Measurements from ENCODE around the gene PCGF3.
"Not testable (repeated sequence)": the region's sequence is repeated elsewhere in the genome, so short reads cannot be mapped to it uniquely, and the experiment has no call there.

Gene PCGF3

DNA sequence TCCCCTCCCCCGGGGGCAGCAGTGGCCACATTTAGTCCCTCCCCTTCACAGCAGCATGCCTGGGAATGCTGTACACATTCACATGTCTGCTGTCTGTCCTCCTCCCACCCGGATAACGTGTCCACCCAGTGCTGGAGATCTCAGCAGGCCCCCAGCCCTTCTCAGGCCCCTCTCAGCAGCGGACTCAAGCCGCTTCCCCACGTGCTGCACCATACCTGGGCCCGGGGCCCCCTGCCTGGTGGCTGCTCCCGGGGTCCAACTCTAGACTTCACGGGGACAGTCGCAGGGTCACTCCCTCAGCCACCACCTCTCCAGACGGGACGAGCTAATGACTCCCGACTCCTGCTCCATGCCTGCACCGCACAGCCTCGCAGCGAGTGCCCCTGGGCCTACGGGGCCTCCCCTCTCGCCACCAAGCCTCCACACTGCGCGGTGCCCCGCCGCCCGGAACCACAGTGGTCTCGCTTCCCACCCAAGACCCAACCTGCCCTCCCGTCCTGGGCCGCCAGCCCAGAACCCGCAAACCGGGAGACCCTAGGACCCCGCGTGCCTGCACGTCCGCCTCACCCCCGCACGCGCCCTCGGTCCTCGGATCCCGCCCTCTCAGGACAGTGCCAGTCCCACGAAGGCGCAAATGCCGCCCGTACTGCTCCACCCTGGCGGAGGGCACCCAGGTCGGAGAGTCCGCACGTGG, 1.3 kb upstream of the PCGF3 start:
- DNase-seq = no peak

DNA sequence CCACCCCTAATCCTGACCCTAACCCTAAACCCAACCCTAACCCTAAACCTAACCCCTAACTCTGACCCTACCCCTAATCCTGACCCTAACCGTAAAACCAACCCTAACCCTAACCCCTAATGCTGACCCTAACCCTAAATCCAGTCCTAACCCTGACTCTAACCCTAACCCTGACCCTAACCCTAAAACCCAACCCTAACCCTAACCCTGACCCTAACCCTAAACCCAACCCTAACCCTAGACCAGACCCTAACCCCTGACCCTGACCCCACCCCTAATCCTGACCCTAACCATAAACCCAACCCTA, 708 bp upstream of the PCGF3 start:
- no peak for DNase-seq

DNA sequence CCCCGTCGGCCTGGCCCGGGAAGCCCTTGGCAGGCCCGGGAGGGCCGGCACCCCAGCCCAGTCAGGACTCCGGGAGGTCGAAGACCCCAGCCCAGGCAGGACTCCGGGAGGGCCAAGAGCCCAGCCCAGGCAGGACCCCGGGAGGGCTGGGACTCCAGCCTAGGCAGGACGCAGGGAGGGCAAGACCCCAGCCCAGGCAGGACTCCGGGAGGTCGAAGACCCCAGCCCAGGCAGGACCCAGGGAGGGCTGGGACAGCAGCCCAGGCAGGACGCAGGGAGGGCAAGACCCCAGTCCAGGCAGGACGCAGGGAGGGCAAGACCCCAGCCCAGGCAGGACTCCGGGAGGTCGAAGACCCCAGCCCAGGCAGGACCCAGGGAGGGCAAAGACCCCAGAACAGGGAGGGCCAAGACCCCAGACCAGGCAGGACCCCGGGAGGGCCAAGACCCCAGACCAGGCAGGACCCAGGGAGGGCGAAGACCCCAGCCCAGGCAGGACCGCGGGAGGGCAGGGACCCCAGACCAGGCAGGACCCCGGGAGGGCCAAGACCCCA, 526 bp downstream of the PCGF3 start:
- not testable (repeated sequence) for DNase-seq

DNA sequence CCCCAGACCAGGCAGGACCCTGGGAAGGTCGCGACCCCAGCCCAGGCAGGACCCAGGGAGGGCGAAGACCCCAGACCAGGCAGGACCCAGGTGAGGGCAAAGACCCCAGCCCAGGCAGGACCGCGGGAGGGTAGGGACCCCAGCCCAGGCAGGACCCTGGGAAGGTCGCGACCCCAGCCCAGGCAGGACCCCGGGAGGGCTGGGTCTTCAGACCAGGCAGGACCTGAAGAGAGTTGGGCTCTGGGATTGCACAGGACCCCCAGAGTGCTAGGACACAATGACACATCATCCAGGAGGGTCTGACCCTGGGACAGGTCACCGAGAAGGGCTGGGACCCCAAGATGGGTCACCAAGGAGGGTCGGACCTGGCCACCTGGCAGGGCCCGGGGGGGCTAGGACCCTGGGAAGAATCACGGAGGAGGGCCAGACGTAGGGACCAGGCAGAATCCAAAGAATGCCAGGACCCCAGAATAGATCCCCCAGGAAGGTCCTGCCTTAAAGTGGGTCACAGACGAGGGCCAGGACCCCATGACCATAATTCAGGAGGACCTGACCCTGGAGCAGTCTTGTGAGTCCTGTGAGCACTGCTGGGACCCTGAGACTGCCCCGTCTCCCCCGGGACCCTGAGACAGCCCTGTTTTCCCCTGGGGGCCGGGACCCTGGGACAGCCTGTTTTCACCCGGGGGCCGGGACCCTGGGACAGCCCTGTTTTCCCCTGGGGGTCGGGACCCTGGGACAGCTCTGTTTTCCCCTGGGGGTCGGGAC, 1.4 kb downstream of the PCGF3 start:
- DNase-seq = no peak

DNA sequence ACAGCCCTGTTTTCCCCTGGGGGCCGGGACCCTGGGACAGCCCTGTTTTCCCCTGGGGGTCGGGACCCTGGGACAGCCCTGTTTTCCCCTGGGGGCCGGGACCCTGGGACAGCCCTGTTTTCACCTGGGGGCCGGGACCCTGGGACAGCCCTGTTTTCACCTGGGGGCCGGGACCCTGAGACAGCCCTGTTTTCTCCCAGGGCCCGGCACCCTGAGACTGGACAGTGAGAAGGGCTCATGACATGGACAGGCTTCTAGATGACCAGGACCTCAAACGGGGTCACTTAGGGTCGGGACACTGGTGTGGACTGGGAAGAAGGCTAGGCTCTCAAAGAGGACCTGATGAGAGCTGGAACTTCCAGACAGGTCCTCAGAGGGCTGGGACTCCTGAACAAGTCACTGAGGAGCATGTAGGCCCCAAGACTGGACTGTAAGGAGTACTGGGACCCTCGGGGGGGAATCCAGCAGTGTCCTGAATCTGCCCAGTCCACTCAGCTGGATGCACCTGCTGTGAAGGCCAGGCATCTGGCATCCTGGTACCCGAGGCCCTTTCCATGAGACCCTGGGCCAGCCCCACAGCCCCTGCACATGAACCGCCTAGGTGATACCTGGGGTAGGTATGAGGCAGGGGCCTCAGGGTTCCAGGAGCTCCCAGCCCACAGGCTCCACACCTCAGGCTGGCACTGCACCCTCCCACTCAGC, 2.4 kb downstream of the PCGF3 start:
- DNase-seq = no peak

DNA sequence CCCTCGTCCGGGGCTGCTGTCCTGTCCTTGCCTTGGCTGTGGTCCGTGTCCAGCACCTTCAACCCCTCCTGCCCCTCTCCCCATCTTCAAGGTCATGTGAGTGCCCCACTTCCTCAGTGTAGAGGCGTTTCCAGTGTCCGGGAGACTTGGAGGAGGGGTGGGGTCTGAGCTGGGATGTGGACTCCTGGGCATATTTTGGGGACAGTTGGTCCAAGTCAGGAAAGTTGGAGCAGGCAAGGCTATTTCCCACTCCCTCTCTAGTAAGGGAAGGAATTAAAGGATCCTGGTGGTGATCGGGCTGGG, 3.0 kb downstream of the PCGF3 start:
- DNase-seq = no peak

DNA sequence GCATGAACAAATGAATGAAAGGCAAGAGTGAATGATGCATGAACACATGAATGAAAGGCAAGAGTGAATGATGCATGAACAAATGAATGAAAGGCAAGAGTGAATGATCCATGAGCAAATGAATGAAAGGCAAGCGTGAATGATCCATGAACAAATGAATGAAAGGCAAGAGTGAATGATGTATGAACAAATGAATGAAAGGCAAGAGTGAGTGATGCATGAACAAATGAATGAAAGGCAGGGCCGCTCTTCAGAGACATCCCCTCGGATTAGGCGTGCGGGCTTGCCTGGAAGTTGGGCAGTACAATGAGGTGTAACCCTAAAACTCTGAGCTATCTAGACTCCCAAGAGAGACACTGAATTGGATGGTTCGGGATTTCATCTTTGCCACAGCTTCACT, 3.7 kb downstream of the PCGF3 start:
- DNase-seq = no peak

DNA sequence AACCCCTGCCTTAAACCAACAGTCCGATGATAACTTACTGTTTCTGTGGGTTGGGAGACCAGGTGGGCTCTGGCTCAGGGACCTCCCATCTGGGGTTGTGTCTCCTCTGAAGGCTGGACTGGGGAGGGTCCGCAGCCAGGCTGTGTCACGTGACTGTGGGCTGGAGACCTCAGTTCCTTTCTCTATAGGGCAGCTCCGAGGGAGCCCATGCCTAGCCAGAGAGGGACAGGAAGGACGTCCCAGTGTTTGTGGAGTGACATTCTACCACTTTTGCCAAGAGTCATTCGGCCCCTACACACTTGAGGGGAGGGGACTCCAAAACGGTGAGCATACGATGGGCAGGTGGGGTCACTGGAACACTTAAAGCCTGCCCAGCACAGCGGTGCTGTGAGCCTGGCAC, 4.5 kb downstream of the PCGF3 start:
- no peak for DNase-seq

DNA sequence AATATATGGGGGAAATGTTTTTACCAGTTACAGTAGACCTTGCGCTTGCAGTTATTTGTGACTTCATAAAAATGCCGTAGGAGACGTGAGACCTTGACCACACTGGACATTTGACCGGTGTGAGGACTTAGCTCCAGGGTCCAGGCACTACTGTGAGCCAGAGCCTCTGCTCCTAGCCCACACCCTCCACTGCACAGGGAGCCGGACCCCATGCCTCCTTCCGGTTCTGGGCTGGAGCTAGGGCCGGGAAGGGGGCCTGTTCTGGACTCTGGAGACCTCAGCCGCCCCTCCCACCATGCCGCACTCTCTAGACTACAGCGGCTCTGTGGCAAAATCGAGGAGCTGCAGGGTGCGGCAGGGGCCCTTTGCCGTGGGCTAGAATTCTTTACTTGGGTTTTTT, 5.3 kb downstream of the PCGF3 start:
- no peak for DNase-seq

DNA sequence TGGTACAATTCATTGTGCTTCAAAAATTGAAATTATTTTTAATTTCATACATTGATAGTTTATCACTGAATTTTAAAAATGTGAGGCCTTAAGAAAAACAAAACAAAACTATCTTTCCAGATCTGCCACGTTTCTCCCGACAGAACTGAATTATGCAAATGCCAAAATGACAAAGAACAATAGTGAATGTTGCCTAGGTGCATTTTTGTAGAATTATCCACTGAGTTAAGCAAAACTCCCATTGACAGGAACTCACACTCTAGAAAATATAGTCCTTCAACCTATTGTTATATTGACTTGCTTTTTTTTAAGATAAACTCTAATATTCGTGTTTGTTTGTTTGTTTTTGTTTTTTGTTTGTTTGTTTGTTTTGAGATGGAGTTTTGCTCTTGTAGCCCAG, 6.5 kb downstream of the PCGF3 start:
- DNase-seq = no peak

GRCh38 chr4:712916-713632, 7.4 kb downstream of the PCGF3 start:
- DNase-seq = no peak

GRCh38 chr4:714087-714486, 8.5 kb downstream of the PCGF3 start:
- DNase-seq = no peak

GRCh38 chr4:717601-718320, 12.1 kb downstream of the PCGF3 start:
- DNase-seq = no peak

DNA sequence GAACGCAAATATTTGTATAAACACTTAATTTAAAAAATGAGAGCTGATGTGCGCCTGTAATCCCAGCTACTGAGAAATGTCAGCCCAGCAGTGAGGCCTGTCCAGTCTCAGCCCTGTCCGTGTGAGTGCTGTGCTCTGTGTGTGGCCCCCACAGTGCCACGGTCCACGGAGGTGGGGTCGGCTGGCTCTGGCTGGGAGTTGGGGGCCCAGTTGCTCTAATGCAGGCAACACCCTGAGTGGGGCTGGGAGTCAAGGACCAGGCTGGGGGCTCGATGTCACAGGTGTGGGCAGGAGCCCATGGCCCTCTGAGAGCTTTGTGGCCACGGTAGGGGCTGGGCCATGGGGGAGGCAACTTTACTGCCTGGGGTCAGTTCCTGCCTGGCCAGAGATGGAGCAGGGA, 12.8 kb downstream of the PCGF3 start:
- no peak for DNase-seq

DNA sequence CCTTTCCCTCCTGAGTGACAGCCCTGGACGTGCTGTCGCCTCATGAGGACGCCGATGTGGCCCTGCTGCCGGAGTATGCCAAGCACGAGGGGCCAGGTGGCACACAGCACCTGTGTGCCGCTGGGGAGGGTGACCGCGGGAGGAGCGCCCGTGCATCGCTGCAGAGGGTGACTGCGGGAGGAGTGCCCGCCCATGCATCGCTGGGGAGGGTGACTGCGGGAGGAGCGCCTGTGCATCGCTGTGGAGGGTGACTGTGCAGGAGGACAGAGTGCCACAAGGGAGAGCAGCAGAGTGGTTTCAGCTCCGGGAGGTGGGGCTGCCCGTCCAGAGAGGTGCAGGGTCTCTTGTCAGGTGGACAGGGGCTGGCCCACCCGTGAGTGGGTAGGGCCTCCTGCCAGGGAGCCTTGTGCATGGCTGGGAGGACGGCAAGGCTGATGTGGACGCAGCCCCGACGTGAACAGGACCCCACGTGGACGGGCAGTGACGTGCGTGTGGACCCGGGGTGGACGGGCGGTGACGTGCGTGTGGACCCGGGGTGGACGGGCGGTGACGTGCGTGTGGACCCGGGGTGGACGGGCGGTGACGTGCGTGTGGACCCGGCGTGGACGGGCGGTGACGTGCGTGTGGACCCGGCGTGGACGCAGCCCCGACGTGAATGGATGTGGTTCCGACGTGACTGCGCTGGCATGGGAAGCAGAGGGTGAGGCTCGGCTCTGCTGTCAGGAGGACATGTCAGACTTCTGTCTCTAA, 14.7 kb downstream of the PCGF3 start:
- no peak for DNase-seq

GRCh38 chr4:721261-722168, 15.9 kb downstream of the PCGF3 start:
- no peak for DNase-seq

- DNase-seq = no peak
These were observed 16.6 kb downstream of the PCGF3 start for GRCh38 chr4:722169-722725.

DNA sequence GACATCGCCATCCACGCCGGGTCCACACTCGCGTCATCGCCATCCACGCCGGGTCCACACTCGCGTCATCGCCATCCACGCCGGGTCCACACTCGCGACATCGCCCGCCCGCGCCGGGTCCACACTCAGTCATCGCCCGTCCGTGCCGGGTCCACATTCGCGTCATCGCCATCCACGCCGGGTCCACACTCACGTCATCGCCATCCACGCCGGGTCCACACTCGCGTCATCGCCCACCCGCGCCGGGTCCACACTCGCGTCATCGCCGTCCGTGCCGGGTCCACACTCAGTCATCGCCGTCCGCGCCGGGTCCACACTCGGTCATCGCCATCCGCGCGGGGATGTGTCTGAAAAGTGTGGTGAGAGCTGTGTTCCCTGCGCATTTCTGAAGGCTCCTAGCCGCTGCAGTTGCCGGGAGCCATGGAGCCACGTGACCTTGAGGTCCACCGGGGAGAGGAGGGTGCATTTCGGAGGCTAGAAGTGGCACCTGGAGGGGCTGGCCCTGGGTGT, 17.3 kb downstream of the PCGF3 start:
- DNase-seq = no peak

- no peak for DNase-seq
These were observed 18.3 kb downstream of the PCGF3 start for GRCh38 chr4:723751-724530.
